ENCODE measurements around the gene CCT4. TPM values are rescaled to one million over a fixed set of nuclear protein-coding genes. Genes with fewer than 3 reads are reported as not detected.
A peak's percentile ranks its signal among the peaks of the same experiment; 100 is the strongest.

The CCT4 gene, protein sequence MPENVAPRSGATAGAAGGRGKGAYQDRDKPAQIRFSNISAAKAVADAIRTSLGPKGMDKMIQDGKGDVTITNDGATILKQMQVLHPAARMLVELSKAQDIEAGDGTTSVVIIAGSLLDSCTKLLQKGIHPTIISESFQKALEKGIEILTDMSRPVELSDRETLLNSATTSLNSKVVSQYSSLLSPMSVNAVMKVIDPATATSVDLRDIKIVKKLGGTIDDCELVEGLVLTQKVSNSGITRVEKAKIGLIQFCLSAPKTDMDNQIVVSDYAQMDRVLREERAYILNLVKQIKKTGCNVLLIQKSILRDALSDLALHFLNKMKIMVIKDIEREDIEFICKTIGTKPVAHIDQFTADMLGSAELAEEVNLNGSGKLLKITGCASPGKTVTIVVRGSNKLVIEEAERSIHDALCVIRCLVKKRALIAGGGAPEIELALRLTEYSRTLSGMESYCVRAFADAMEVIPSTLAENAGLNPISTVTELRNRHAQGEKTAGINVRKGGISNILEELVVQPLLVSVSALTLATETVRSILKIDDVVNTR
- total RNA-seq (100 to 1,000 TPM in 1 of 2 experiments, 10 to 100 TPM in 1; 91.0 to 101 TPM), polyA plus RNA-seq (100 to 1,000 TPM; 134 to 148 TPM)

DNA sequence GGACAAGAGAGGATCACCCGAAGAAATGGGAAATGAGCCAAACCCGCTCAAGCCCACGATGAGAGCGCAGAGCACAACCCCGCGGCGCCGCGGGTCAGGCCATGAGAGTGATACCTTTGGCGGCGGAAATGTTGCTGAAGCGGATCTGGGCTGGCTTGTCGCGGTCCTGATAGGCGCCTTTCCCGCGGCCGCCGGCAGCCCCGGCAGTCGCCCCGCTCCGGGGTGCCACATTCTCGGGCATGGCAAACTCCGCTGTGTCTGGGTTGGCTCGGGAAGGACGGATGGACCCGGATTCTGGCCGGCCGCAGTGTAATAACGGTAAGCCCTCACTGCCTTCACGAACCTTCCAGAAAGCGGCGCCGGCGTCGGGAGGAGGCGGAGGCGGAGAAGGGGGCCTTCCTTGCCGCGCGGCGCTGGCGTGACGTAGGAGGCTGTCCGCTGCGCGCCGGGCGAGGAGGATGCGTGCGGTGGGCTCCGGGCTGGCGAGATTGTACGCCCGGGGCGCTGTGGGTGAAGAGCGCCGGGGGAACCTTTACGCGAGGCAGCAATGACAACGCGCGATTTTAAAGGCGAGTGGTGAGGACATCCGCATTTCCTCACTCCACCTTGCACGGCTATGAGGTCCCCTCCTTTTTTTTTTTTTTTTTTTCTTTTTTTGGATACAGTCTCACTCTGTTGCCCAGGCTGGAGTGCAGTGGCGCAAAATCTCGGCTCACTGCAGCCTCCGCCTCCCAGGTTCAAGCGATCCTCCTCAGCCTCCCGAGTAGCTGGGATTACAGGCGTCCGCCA, at the start of gene CCT4:
Gene CCT4, minus strand, starts transcription at position 390 of the 789 bp plus-strand sequence. Its CDS starts 149 bp downstream, at position 241.
- Mint-ChIP-seq H3K4me3 (peak within 1 kb of the TSS; percentile 96 to 100 (median 99)), H3K4me1 (peaks cover 14 to 38% (median 22%) of the 10 kb centered on the region in 4 donors), H3K27ac (peak within 1 kb of the TSS; percentile 97 to 100 (median 99)), H3K9me3 (peaks cover 0 to 7% (median 0%) of the 10 kb centered on the region in 8 donors), H3K27me3 (no peaks in the 10 kb centered on the region), H3K36me3 (peaks cover 7 to 35% of the 10 kb centered on the region in 2 donors)
- Histone ChIP-seq H3K9me3 (ENCODE audit: control insufficient read depth in 1 of 2, low read length in 2 of 2) (no peaks in the 10 kb centered on the region), H3K4me3 (ENCODE audit: low read length in 2 of 2) (peak within 1 kb of the TSS; percentile 84 to 86), H3K27me3 (ENCODE audit: insufficient read depth, low read length) (no peaks in the 10 kb centered on the region), H3K4me1 (ENCODE audit: insufficient read depth, low read length) (peaks cover 28% of the 10 kb centered on the region), H3K36me3 (ENCODE audit: insufficient read depth, low read length) (peaks cover 7% of the 10 kb centered on the region), H3K27ac (ENCODE audit: low read depth, low read length) (peak within 1 kb of the TSS; percentile 95)
- ChIA-PET CTCF (ENCODE audit: partially characterized antibody) (interaction anchor here (0.6 to 0.9 kb wide), 3 partner anchors 23 to 924 kb away, joined by 3 read pairs; no protein-coding TSS in a partner anchor), POLR2A (ENCODE audit: partially characterized antibody) (interaction anchor here (0.7 to 1.0 kb wide), 3 partner anchors 18 to 1132 kb away, joined by 3 to 4 read pairs (median 4); partner anchors contain the start of genes COMMD1 and PAPOLG)
- peak; percentile 88 to 97 (median 94) for DNase-seq
- intact Hi-C loops (cut with micrococcal nuclease), result loop anchor here (1.0 to 10.0 kb wide), 8 partner anchors 17 to 871 kb away; partner anchors contain the start of genes B3GNT2, COMMD1, EHBP1 and FAM161A

- Mint-ChIP-seq H3K9me3 (no peaks in the 10 kb centered on the region), H3K27me3 (no peaks in the 10 kb centered on the region), H3K4me1 (no peaks in the 10 kb centered on the region), H3K36me3 (peaks cover 8 to 11% of the 10 kb centered on the region in 2 donors), H3K4me3 (no peak overlapping the region), H3K27ac (no peak overlapping the region)
- Histone ChIP-seq H3K9me3 (ENCODE audit: control insufficient read depth in 1 of 2, low read length in 2 of 2) (no peaks in the 10 kb centered on the region), H3K27me3 (ENCODE audit: insufficient read depth, low read length) (no peaks in the 10 kb centered on the region), H3K4me1 (ENCODE audit: insufficient read depth, low read length) (no peaks in the 10 kb centered on the region), H3K4me3 (ENCODE audit: low read length in 2 of 2) (no peak overlapping the region), H3K36me3 (ENCODE audit: insufficient read depth, low read length) (no peaks in the 10 kb centered on the region), H3K27ac (ENCODE audit: low read depth, low read length) (no peak overlapping the region)
- intact Hi-C loops (cut with micrococcal nuclease), result no loop called here
- DNase-seq, result no peak
- ChIA-PET CTCF (ENCODE audit: partially characterized antibody) (no interaction called here), POLR2A (ENCODE audit: partially characterized antibody) (no interaction called here)
These were observed 49.4 kb upstream of the CCT4 start for GRCh38 chr2:61937886-61938285.

DNA sequence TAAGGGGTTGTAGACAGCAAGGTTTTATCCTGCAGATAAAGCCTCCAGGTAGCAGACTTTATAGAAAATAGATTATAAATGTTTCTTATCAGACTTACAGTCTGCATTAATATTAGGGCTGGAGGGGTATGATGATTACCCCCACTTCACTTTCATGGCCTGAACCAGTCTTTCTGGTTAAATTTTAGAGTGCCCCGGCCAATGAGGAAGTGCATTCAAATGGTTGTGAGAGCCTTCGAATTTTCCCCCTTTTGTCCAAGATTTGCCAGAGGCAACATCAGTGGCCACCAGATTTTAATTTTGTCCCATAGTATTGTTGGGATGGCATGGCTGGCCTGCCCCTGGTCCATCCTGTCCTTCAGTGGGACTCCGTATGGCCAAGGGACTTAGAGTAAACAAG, 48.6 kb upstream of the CCT4 start:
- peaks cover 8 to 17% of the 10 kb centered on the region in 2 donors for H3K36me3 Mint-ChIP-seq
- POLR2A ChIA-PET (ENCODE audit: partially characterized antibody), result no interaction called here

DNA sequence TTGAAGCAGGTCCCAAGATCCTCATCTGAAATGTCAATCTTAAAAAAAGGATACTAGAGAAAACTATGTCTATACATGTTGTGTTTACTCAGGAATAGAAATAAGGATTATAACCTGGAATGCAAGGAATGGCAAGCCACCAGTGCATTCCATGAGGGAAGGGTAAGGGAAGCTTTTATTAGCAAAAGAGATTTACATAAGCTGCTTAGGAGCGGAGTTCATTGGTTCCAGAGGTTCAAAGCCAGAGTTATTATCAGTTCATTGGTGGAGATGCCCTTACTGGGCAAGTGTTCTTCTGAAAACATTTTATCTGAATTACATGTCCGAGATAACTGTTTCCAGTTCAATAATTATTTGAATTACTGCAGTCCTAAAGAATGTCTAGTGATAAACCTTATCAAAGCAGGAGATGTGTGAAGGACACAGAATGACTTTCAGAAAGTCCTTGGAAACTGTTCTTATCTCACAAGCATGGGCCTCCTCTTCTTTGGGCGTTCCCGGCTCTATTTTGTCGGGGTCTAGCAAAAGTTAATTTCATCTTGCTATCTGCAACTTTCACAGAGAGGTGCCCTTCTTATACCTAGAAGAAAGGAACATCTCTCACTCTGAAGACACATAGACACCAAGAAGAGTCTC, 40.5 kb upstream of the CCT4 start:
- no peaks in the 10 kb centered on the region for H3K27me3 Mint-ChIP-seq
- H3K4me3 ChIP-seq (ENCODE audit: low read length in 2 of 2), result no peak overlapping the region
- peaks cover 0 to 2% (median under 1%) of the 10 kb centered on the region in 4 donors for H3K4me1 Mint-ChIP-seq
- no peaks in the 10 kb centered on the region for H3K4me1 ChIP-seq (ENCODE audit: insufficient read depth, low read length)
- no peak overlapping the region for H3K27ac ChIP-seq (ENCODE audit: low read depth, low read length)
- H3K9me3 Mint-ChIP-seq, result no peaks in the 10 kb centered on the region
- CTCF ChIA-PET (ENCODE audit: partially characterized antibody), result interaction anchor here (0.9 kb wide), 1 partner anchor 10 kb away, joined by 3 read pairs; no protein-coding TSS in a partner anchor
- H3K36me3 ChIP-seq (ENCODE audit: insufficient read depth, low read length), result no peaks in the 10 kb centered on the region
- peaks cover 6 to 18% of the 10 kb centered on the region in 2 donors for H3K36me3 Mint-ChIP-seq
- no peaks in the 10 kb centered on the region for H3K27me3 ChIP-seq (ENCODE audit: insufficient read depth, low read length)
- POLR2A ChIA-PET (ENCODE audit: partially characterized antibody), result no interaction called here
- no peak overlapping the region for H3K27ac Mint-ChIP-seq
- DNase-seq, result no peak
- intact Hi-C loops (cut with micrococcal nuclease), result no loop called here
- no peaks in the 10 kb centered on the region for H3K9me3 ChIP-seq (ENCODE audit: control insufficient read depth in 1 of 2, low read length in 2 of 2)
- H3K4me3 Mint-ChIP-seq, result no peak overlapping the region

More for the DNA sequence above, 48.6 kb upstream of the CCT4 start:
- no peaks in the 10 kb centered on the region for H3K4me1 ChIP-seq (ENCODE audit: insufficient read depth, low read length)
- H3K4me3 Mint-ChIP-seq, result no peak overlapping the region
- H3K9me3 Mint-ChIP-seq, result no peaks in the 10 kb centered on the region
- intact Hi-C loops (cut with micrococcal nuclease), result no loop called here
- H3K27me3 ChIP-seq (ENCODE audit: insufficient read depth, low read length), result no peaks in the 10 kb centered on the region
- H3K9me3 ChIP-seq (ENCODE audit: control insufficient read depth in 1 of 2, low read length in 2 of 2), result no peaks in the 10 kb centered on the region
- DNase-seq, result no peak
- H3K36me3 ChIP-seq (ENCODE audit: insufficient read depth, low read length), result no peaks in the 10 kb centered on the region
- CTCF ChIA-PET (ENCODE audit: partially characterized antibody), result no interaction called here
- peaks cover 0 to 2% (median under 1%) of the 10 kb centered on the region in 4 donors for H3K4me1 Mint-ChIP-seq
- no peak overlapping the region for H3K27ac ChIP-seq (ENCODE audit: low read depth, low read length)
- no peak overlapping the region for H3K27ac Mint-ChIP-seq
- no peaks in the 10 kb centered on the region for H3K27me3 Mint-ChIP-seq
- no peak overlapping the region for H3K4me3 ChIP-seq (ENCODE audit: low read length in 2 of 2)

GRCh38 chr2:61926531-61927477, 38.3 kb upstream of the CCT4 start:
- intact Hi-C loops (cut with micrococcal nuclease), result no loop called here
- no peaks in the 10 kb centered on the region for H3K4me1 Mint-ChIP-seq

GRCh38 chr2:61924895-61925663, 36.6 kb upstream of the CCT4 start:
- H3K4me3 Mint-ChIP-seq, result no peak overlapping the region
- Histone ChIP-seq H3K9me3 (ENCODE audit: control insufficient read depth in 1 of 2, low read length in 2 of 2) (no peaks in the 10 kb centered on the region), H3K27me3 (ENCODE audit: insufficient read depth, low read length) (no peaks in the 10 kb centered on the region), H3K4me1 (ENCODE audit: insufficient read depth, low read length) (no peaks in the 10 kb centered on the region), H3K36me3 (ENCODE audit: insufficient read depth, low read length) (no peaks in the 10 kb centered on the region), H3K27ac (ENCODE audit: low read depth, low read length) (no peak overlapping the region), H3K4me3 (ENCODE audit: low read length in 2 of 2) (no peak overlapping the region)
- H3K27ac Mint-ChIP-seq, result no peak overlapping the region
- H3K4me1 Mint-ChIP-seq, result no peaks in the 10 kb centered on the region
- peaks cover 12 to 16% of the 10 kb centered on the region in 2 donors for H3K36me3 Mint-ChIP-seq
- POLR2A ChIA-PET (ENCODE audit: partially characterized antibody), result no interaction called here
- intact Hi-C loops (cut with micrococcal nuclease), result no loop called here
- H3K9me3 Mint-ChIP-seq, result no peaks in the 10 kb centered on the region
- DNase-seq, result no peak
- CTCF ChIA-PET (ENCODE audit: partially characterized antibody), result no interaction called here
- H3K27me3 Mint-ChIP-seq, result no peaks in the 10 kb centered on the region

More at GRCh38 chr2:61926531-61927477, 38.3 kb upstream of the CCT4 start:
- H3K4me1 ChIP-seq (ENCODE audit: insufficient read depth, low read length), result no peaks in the 10 kb centered on the region
- no peaks in the 10 kb centered on the region for H3K36me3 ChIP-seq (ENCODE audit: insufficient read depth, low read length)
- H3K27ac ChIP-seq (ENCODE audit: low read depth, low read length), result no peak overlapping the region
- no peaks in the 10 kb centered on the region for H3K27me3 Mint-ChIP-seq
- no peak for DNase-seq
- POLR2A ChIA-PET (ENCODE audit: partially characterized antibody), result no interaction called here
- peaks cover 8 to 17% of the 10 kb centered on the region in 2 donors for H3K36me3 Mint-ChIP-seq
- H3K27me3 ChIP-seq (ENCODE audit: insufficient read depth, low read length), result no peaks in the 10 kb centered on the region
- CTCF ChIA-PET (ENCODE audit: partially characterized antibody), result no interaction called here
- H3K4me3 Mint-ChIP-seq, result no peak overlapping the region
- no peaks in the 10 kb centered on the region for H3K9me3 ChIP-seq (ENCODE audit: control insufficient read depth in 1 of 2, low read length in 2 of 2)
- peak overlapping the region in 3 of 7 donors; percentile 24 to 44 (median 44) for H3K27ac Mint-ChIP-seq
- H3K9me3 Mint-ChIP-seq, result no peaks in the 10 kb centered on the region
- H3K4me3 ChIP-seq (ENCODE audit: low read length in 2 of 2), result no peak overlapping the region

All from CD4-positive, alpha-beta memory T cell (primary cell).